Nephron progenitor cell (in vitro differentiated cells): ENCODE data around the gene MPIG6B.

Experiments used
- DNase-seq: peaks from one replicate; pipeline ENCODE4 v3.0.0; 2021
- H3K27ac Mint-ChIP-seq: 2 replicates; pipeline ENCODE4 v1.8.0; 2021; ENCODE audit warnings: mild to moderate bottlenecking, moderate library complexity, mixed read lengths
- H3K27me3 Mint-ChIP-seq: 2 replicates; pipeline ENCODE4 v1.8.0; 2021; ENCODE audit warnings: mild to moderate bottlenecking, low read depth, mixed read lengths; ENCODE audit not compliant: poor library complexity
- H3K36me3 Mint-ChIP-seq: 2 replicates; pipeline ENCODE4 v1.8.0; 2021; ENCODE audit warnings: low read depth, mixed read lengths
- H3K4me1 Mint-ChIP-seq: 2 replicates; pipeline ENCODE4 v1.8.0; 2021; ENCODE audit warnings: mixed read lengths
- H3K4me3 Mint-ChIP-seq: 2 replicates; pipeline ENCODE4 v1.8.0; 2021; ENCODE audit warnings: mild to moderate bottlenecking, moderate library complexity, mixed read lengths
- H3K9me3 Mint-ChIP-seq: 2 replicates; pipeline ENCODE4 v1.8.0; 2021; ENCODE audit warnings: mild to moderate bottlenecking, moderate library complexity, mixed read lengths
- TF ChIP-seq, protein P1 (sequence below): fragments of 200-600 bp; sonication (generic); IDR thresholded peaks from 2 replicates; pipeline ENCODE4 v1.5.0; 2021; ENCODE audit warnings: antibody characterized with exemption

The MPIG6B gene

DNA sequence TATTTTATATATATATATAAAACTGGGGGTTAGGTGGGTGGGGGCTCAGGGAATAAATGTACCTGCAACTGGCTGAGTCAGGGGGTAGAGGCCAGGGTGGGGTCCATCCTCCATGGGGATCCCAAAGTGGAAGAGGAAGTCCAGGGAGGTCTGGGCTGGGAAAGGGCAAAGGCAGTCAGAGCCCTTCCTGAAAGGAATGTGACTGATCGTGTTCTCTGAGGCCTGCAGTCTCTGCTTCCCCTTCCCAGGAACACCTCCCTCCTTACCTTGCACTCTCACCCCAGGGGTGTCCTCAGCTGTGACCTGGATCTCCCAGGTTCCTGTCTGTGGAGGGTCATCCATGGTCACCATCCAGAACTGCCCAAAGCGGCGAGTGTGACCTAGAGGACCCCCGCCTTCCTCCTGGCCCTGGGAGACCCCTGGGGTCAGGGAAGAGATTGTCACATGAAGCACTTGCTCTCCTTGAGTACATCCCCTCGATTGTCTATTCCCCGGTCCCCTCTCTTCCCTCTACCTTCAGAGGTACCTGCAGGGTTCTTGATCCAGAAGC is 44.0 kb downstream of the MPIG6B start:
- Mint-ChIP-seq H3K36me3 (peaks cover 14% of the 10 kb centered on the region), H3K9me3 (no peaks in the 10 kb centered on the region), H3K4me3 (no peak overlapping the region), H3K27me3 (peaks cover 8% of the 10 kb centered on the region), H3K27ac (no peak overlapping the region), H3K4me1 (peaks cover 39% of the 10 kb centered on the region)
- DNase-seq, result no peak
- TF ChIP-seq, protein P1, sequence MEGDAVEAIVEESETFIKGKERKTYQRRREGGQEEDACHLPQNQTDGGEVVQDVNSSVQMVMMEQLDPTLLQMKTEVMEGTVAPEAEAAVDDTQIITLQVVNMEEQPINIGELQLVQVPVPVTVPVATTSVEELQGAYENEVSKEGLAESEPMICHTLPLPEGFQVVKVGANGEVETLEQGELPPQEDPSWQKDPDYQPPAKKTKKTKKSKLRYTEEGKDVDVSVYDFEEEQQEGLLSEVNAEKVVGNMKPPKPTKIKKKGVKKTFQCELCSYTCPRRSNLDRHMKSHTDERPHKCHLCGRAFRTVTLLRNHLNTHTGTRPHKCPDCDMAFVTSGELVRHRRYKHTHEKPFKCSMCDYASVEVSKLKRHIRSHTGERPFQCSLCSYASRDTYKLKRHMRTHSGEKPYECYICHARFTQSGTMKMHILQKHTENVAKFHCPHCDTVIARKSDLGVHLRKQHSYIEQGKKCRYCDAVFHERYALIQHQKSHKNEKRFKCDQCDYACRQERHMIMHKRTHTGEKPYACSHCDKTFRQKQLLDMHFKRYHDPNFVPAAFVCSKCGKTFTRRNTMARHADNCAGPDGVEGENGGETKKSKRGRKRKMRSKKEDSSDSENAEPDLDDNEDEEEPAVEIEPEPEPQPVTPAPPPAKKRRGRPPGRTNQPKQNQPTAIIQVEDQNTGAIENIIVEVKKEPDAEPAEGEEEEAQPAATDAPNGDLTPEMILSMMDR, result no peak

DNA sequence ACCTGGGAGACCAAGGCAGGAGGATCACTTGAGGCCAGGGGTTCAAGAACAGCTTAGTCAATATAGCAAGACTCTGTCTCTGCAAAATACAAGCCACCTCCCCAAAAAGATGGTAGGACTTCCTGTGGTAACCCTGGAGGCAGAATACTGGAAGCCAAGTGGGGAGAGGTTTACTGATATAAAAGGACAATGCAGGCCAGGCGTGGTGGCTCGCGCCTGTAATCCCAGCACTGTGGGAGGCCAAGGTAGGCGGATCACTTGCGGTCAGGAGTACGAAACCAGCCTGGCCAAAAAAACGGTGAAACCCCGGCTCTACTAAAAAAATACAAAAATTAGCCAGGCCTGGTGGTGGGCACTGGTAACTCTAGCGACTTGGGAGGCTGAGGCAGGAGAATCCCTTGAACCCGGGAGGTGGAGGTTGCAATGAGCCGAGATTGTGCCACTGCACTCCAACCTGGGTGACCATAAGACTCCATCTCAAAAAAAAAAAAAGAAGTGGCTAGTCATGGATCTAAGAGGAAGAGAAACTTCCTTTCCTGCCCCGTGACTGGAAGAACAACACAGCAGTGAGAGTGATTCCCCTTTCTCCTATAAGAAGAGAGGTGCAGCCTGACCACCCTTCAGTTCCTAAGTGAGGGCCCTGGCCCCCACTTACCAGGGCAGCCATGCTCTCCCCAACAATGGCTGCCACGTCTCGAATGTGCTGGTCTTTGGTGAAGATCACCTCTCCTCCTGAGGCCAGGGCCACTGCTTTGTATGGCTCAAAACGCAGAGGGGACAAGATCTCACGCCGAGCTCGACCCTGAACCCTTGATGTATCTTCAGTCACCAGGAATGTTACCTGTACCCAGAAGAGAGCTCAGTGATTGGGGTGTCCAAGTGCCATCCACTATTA is 45.4 kb downstream of the MPIG6B start:
- no peak for DNase-seq
- TF ChIP-seq, protein P1, result no peak
- no peaks in the 10 kb centered on the region for H3K9me3 Mint-ChIP-seq
- no peak overlapping the region for H3K4me3 Mint-ChIP-seq
- H3K36me3 Mint-ChIP-seq, result peaks cover 5% of the 10 kb centered on the region
- peaks cover 26% of the 10 kb centered on the region for H3K4me1 Mint-ChIP-seq
- H3K27ac Mint-ChIP-seq, result no peak overlapping the region
- H3K27me3 Mint-ChIP-seq, result peaks cover 4% of the 10 kb centered on the region

DNA sequence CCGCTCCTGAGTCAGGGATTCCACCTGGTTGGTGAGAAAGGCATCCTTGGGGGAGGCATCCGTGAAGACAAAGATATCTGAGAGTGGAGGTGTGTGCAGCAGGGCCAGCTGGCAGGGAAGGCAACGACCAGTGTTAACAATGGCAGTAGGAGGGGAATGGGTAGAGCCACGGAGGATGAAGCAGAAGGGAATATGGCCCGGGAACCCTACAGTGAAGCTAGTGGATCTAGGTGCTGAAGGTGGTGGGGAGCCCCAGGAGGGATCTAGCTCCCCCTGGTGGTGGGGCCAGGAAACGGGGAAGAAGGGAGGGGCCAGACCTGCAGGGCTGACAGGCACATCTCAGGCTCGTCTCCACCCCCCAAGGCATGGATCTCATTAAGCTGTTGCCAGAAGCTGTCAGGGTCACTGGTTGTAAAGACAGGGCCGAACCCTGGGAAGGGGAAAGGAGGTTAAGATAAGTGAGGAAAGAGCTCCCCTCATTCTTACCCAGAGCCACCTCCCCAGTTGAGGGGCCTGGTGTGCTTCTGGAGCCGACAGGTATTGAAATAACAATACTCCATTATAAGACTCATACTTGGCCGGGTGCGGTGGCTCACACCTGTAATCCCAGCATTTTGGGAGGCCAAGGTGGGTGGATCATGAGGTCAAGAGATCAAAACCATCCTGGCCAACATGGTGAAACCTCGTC is 46.7 kb downstream of the MPIG6B start:
- peak; percentile 41 for DNase-seq
- Mint-ChIP-seq H3K9me3 (no peaks in the 10 kb centered on the region), H3K27ac (no peak overlapping the region), H3K4me3 (no peak overlapping the region), H3K4me1 (peaks cover 14% of the 10 kb centered on the region), H3K36me3 (no peaks in the 10 kb centered on the region), H3K27me3 (peaks cover 3% of the 10 kb centered on the region)
- TF ChIP-seq, protein P1, result peak; percentile 47

DNA sequence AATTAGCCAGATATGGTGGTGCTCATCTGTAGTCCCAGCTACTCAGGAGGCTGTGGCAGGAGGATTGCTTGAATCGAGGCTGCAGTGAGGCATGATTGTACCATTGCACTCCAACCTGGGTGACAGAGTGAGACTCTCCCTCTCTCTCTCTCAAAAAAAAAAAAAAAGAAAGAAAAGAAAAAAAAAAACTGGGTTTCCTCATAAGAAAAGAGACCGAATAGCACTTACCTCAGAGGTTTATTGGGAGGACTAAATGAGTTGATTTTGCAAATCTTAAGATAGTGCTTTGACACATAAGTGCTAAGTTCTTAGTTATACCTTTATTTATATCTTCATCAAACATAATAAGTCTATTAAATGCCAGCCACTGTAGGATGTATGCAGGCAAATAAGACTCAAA is 47.7 kb downstream of the MPIG6B start:
- H3K36me3 Mint-ChIP-seq, result no peaks in the 10 kb centered on the region
- H3K9me3 Mint-ChIP-seq, result no peaks in the 10 kb centered on the region
- H3K27me3 Mint-ChIP-seq, result peaks cover 3% of the 10 kb centered on the region
- TF ChIP-seq, protein P1, result no peak
- DNase-seq, result no peak
- no peak overlapping the region for H3K27ac Mint-ChIP-seq
- H3K4me1 Mint-ChIP-seq, result peaks cover 22% of the 10 kb centered on the region
- no peak overlapping the region for H3K4me3 Mint-ChIP-seq

DNA sequence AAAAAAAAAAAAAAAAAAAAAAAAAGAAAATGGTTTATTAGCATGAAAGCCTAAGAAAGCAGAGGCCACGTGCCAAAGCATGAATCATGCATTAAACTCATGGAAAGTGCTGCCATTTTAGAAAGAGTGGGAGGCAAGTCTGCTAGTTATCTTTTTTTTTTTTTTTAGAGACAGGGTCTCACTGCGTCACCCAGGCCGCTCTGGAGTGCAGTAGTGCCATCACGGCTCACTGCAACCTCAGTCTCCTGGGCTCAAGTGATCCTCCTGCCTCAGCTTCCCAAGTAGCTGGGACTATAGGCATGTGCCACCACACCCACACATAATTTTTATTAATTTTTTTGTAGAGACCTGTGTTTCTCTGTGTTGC is 48.8 kb downstream of the MPIG6B start:
- no peaks in the 10 kb centered on the region for H3K36me3 Mint-ChIP-seq
- H3K4me3 Mint-ChIP-seq, result no peak overlapping the region
- H3K9me3 Mint-ChIP-seq, result no peaks in the 10 kb centered on the region
- peaks cover 23% of the 10 kb centered on the region for H3K4me1 Mint-ChIP-seq
- H3K27ac Mint-ChIP-seq, result no peak overlapping the region
- H3K27me3 Mint-ChIP-seq, result peaks cover 3% of the 10 kb centered on the region
- TF ChIP-seq, protein P1, result no peak
- DNase-seq, result no peak
